Activated CD8-positive, alpha-beta memory T cell treated with anti-CD3 and anti-CD28 coated beads for 48 hours (primary cell): ENCODE data around the gene RAD51.
A peak's percentile ranks its signal among the peaks of the same experiment; 100 is the strongest.

Experiments used
- DNase-seq, 3 experiments: peaks; one replicate each; pipeline ENCODE4 v3.0.0-alpha.2; 2020; ENCODE audit warnings: low read depth in 2 of 3, low spot score in 2 of 3

RAD51 gene

DNA sequence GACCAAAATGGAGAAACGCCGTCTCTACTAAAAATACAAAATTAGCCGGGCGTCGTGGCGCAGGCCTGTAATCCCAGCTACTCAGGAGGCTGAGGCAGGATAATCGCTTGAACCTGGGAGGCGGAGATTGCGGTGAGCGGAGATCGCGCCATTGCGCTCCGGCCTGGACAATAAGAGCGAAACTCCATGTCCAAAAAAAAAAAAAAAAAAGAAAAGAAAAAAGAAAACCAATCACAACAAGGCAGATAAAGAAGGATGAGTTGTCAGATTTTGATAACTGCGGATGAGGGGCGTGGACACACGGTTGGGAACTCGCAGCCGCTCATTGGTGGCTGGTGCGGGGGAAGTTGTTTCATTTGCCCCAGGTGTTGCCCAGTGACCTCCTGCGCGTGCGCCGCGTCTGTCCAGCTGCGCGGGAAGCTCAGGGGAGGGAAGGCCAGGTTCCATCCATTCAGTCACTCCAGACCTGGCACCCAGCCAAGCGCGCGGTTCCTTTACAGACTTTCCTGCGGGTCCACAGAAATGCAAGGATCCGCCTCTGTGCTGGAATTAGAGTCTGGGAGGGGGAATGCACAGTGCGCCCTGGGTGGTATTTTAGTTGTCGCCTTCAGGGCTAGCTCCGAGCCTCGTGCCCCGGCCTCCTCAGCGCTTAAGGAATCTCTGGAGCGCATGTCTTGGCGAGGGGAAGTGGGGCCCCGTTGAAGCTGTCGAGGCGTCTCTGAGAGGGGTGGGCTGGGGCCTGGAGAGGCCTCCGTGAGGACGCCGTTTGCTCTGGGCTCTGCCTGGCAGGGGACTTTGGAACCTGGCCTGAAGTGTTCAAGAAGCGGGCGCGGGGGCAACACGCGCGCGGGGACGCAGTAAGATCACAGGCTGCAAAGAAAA lies 68.2 kb downstream of the RAD51 start:
- DNase-seq: peak in 2 of 3 experiments; percentile 13 to 31

GRCh38 chr15:40763801-40764628 lies 69.0 kb downstream of the RAD51 start, which contains the start of gene GCHFR:
Gene GCHFR (plus strand): TSS chr15:40764068. CDS start chr15:40764181, 113 bp downstream.
- peak; percentile 40 to 46 (median 45) for DNase-seq

DNA sequence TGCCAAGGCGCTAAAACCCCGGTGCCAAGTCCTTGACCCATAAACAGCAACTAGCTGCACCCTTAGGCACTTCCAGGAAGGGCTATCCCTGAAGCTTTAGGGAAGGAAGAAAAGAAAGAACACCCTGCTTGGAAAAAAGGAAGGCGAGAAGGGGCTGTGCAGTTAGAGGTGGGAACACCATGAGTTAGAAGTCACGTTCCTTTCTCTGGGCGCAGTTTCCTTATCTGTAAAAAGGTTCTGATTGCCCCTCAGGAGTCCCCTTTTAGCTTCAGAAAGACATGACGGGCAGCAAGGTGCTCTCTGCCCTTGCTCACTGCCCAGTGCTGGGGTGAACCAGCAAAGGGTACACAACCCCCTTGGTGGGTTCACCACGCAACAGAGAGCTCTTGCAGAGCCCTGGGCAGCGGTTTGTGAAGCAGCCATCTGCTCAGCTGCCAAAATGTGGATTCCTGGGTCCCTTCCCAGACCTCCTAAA lies 69.7 kb downstream of the RAD51 start:
- no peak for DNase-seq

DNA sequence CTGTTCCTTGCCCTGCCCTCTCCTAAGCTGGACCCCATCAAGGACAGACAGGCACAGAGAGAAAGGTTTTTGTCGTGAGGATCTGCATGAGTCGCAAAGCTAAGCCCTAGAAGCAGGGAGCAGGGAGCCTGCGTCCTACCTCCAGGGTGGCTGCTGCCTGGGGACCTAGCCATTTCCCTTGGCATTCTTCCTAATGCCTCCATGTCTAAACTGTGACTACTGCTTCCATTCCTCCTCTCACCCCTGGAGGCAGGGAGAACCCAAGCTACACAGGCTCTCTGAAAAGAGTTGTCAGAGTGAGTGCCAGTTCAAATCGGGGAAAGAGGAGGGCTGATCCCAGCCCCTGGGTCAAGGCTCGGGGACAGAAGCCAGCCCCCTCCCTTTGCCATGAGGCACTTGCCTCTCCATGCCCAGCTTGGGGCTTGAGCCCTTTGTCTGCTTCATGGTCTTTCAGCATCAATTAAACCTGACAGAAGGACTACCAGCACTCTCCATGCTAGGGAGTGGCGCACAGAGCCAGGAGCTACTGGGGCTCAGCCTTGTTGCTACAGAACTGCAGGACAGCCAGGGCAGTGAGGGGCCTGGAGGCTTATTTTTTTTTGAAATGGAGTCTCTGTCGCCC lies 71.3 kb downstream of the RAD51 start:
- no peak for DNase-seq

GRCh38 chr15:40766906-40767837 lies 72.2 kb downstream of the RAD51 start:
- DNase-seq: no peak

DNA sequence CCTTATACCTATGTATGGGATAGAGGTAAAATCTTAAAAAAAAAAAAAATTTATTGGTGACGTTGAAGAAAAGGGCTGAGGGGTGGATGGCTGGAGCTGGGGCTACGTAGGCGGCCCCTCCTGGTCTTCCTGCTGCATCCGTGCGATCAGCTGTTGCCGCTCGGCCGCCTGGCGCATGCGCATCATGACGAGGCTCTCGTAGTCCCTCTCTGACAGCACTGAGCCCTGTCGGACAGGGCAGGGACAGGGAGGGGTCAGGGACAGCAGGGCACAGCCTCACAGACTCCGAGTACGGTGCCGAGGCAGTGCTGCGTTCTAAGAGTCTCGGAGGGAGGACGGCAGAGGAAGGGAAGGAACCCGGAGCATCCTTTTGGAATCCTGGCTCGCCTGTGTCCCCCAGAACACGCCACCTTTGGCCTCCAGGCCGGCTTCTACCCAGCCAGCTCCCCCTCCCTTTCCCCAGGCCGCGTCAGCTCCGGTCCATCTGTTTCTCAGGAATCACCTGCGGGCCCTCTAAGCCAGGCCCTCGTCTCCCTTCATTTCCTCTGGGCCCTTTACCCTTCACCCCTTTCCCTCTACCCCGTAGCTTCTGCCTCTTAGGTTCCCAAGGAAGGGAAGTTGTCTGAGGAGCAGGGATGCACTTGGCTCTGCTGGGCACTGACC lies 73.0 kb downstream of the RAD51 start:
- no peak for DNase-seq

DNA sequence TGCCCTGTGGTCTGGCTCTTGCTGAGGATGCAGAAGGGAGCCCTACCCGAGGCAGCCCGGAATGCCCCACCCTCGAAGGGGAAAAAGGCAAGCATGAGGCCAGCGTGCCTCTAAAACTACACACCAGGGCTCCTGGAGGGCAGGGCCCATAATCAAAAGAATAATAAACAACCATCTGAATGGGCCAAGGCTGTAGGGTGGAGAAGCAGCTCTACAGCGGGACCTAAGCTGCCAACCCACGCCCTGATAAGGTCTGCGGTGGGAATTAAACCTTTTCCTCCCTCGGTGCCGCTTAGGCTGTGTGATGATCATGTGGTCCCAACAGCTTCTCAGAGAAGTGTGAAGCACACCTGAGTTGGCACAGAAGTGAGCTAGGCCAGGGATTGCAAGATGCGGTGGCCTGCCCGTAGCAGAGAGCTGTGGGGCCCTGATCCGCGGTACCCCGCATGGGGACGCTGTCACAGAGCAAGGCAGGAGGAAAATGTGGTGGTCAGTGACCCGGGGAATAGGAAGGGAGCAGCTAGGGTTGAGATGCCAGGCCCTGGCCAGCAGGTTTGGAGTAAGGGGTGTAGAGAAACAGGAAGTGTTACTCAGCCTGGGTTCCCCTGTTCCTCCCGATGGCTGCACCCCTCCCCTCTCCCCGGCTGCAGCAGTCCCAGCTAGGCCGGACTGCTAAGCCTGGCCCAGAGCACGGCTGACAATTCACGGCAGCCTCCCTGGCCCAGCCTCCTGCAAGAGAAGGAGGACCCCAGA lies 73.7 kb downstream of the RAD51 start:
- no peak for DNase-seq

DNA sequence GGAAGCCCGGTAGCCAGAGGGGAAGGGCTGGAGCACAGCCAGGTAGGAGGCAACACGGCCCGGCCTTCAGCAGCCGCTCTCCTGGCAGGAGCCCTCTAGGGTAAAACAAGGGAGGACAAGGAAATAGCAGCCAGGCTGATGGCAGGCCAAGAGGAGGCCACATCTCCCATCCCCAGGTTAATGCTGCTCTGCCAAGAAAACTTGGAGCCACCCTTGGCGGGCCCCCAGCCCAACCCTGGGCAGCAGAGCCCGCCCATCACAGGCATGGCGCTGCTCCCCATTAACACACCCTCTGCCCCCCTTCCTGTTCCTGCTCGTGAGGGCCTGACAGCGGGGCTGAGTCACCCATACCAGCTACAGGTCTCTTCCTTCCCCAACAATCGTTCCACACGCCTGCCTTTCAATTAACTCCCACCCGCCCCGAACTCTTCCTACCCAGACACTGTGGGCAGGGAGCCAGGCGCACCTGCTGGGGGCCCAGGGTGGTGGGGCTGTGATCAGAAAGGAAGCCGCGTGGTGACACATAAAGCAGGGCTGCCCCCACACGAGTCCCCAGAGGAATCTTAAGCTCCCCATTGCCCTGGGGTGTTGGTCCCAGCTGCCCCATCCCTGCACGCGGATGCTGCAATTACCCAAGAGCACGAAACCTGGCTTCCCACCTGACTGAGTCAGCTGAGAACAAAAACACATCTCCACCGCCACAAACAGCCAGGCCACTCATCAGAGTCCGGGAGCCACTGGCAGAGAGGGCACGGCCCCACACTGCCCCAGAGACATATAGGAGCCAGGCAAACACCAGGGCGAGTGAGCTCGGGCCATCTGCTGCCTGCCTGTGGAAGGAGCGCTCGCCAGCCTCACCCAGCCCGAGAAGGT lies 74.5 kb downstream of the RAD51 start, which contains the start of gene C15orf62:
TSS of gene C15orf62 (plus strand) at position 707 of the 873 bp plus-strand sequence. CDS start 516 bp downstream, outside the sequence.
- peak; percentile 23 to 40 (median 36) for DNase-seq

DNA sequence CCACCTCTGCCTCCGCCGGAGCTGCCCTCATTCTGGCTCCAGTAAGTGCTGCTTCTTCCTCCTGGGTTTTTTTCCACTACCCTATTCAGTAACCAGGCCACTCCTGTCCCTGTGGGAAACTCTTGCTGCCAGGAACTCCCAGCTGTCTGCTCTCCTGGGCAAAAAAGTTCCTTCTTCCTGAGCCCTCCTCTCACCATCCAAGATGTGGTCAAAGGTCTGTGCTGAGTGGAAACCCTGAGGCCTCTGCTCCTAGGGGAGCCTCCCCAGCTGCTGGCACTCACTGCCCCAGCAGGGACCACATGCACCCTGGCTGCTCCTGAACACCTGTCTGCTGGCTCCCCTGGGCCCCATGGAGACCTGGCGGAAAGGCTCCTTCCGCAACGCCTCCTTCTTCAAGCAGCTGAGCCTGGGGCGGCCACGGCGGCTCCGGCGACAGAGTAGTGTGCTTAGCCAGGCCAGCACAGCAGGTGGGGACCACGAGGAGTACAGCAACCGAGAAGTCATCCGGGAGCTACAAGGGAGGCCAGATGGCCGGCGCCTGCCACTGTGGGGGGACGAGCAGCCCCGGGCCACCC lies 75.3 kb downstream of the RAD51 start:
- DNase-seq: no peak

DNA sequence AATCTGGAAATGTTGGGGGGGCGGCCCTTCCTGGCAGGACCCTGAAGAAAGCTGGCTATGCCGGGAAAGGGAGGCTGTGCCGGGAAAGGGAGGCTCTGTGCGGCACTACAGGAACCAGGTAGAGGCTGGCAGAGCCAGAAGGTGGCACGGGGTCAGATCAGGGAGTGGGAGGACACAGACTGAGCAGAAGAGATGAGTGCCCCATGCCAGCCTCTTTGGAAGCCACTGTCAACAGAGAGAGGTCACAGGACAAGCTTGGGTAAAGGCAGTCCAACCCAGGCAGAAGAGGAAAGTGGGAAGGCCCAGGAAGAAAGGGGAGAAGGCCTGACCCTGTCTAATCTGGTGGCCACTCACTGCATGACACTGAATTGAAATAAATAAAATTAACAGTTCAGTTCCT lies 76.3 kb downstream of the RAD51 start:
- DNase-seq: no peak

DNA sequence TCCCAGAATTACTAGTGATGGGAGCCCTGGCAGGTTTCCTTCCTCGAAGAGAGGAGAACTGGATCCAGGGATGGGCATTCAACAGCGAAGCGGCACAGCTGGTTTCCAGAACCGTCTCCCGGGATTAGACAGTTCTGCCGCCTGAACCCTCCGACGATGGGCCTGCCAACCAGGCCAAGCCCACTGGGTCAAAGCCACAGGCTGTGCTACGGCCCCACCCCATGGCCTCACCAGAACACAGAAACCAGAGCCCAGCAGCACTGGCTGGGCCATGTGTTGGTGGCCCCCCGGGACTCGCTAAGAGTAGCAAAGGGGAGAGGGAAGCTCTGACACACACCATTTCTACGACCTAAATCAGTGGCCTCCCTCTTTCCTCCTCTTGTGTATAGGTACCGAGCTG lies 77.0 kb downstream of the RAD51 start:
- DNase-seq: no peak

DNA sequence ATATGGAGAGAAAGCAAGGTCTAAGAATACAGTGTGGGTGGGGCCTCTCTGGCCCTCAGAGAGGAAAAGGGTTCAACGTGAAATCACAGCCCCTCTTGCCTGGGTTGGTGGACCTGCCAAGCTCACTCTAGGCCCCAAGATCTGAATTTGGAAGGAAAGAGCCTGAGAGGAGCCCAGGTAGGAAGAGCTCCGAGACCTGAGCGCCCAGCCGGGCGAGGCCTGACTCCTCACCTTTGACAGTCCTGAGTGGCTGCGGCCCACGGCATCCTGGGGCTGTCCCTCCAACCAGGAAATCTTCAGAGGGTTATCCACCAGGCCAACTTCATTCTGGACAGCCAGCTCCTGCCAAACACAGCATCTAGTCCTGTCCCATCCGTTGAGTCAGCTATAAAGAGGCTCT lies 78.5 kb downstream of the RAD51 start:
- no peak for DNase-seq

DNA sequence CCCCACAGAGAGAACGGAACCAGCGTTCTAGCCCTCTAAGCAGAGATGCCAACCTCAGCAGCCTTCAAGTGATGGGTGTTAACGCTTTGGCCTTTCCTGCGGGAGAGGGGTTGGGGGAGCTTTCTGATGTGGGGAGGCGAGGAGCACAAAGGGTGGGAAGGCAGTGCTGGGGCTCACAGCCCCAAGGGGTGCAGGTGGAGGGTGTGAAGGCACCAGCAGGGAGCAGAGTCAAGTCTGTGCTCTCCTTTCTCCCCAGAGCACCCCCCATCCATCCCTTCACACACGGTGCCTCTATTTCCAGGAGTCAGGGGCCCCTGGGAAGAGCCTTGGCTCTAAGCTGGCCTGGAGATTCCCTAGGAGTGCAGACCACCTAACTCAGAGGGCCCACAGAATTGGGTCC lies 78.9 kb downstream of the RAD51 start:
- no peak for DNase-seq

GRCh38 chr15:40775007-40775406 lies 80.0 kb downstream of the RAD51 start:
- no peak for DNase-seq

DNA sequence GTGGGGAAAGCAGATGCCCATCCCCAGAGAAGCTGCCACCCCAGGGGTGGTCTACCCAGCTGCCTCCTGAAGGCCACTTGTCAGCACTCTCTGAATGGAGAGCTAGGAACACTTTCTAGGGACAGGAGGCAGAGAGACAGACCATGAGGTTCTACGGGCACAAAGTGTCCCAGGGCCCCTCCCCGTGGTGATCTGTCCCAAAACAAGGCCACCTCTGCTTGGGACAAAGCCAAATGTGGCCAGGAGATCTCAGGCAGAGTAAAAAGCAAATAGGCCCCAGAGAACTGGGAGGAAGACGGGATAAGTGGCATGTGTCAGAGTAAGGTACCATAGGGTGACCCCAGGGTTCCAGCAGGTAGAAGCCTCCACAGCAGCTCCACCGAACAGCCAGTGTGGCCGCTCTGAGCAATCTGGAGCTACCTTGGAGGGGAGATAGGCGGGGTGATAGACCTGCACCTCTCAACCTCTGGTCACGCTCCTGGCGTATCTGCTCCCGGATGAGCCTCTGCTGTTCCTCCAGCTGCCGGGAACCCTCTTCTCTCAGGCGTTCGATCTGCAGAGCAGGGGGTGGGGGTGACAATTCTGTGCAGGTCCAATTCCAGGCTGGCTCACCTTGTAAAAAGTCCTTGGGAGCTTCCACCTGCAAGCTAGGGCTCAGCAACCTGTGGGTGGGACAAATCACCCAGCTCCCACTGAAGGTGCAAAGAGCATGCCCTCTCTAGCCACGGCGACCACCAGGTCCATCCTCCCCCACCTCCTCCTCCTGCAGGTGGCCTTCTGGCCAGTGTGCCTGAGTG lies 81.0 kb downstream of the RAD51 start:
- DNase-seq: no peak

DNA sequence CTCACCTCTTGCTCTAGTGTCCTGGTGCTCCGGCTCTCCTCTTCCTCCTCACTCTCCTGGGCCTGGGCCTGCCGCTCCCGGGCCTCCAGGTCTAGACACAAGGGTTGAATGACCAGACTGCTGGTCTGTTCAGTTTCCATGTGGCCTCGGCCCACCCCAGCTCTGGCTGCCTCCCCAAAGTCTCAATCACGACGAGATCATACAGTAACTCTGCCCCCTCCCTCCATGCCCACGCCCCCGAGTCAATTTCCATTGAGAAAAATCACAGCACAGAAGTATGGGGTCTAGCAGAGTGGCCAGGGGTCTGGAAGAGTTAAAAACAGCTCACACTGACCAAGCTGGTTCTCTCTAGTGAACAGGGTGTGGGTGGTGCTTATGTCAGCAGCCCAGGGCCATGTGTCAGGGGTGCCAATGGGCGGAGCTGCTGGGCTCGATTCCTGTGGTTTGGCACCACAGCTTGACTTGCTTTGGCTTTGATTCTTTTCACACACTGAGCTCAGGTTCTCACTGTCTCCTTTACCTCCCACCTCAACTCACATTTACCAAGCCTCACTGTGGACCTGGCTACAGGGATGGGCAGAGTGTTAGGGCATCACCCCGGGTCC lies 81.7 kb downstream of the RAD51 start:
- DNase-seq: no peak
